ENCODE data around the gene ITGB2.
"Not testable (repeated sequence)": the region's sequence is repeated elsewhere in the genome, so short reads cannot be mapped to it uniquely, and the experiment has no call there.

Gene ITGB2

DNA sequence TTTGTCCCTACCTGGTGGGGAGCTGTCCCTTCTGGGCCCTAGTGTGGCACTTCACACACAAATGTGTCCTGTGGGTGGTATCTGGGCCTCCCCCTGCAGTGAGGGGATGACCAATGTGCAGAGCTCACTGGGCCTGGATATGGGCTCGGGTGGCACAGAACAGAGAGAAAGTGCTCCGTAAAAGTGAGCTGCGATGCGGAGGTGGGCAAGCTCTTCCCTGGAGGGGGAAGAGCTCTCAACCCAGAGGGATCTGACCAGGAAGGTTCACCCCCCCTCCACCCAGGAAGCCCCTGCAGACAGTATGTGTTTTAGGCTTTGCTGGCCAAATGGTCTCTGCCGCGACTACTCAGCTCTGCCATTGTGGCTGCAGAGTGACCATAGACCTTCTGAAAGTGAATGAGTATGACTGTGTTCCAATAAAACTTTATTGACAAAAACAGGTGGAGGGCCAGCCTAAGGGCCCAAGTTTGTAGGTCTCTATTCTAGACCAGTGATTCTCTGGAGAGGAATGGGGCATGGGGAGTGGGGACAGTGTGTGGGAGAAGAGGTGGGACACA lies 8.6 kb upstream of the ITGB2 start:
- H3K9me2 ChIP-seq (replicated peaks; ENCODE audit: control insufficient read depth, low read length): no peaks in the 10 kb centered on the region
- peaks cover 11% of the 10 kb centered on the region for H4K20me1 ChIP-seq (ENCODE audit: control insufficient read depth, insufficient read depth, low read depth, low read length)
- H3K4me3 ChIP-seq (ENCODE audit: low read length): no peak overlapping the region
- TF ChIP-seq EZH2phosphoT487 (IDR thresholded peaks at IDR 0.05; ENCODE audit: borderline replicate concordance, low read length): no peak
- TF ChIP-seq, protein P1, sequence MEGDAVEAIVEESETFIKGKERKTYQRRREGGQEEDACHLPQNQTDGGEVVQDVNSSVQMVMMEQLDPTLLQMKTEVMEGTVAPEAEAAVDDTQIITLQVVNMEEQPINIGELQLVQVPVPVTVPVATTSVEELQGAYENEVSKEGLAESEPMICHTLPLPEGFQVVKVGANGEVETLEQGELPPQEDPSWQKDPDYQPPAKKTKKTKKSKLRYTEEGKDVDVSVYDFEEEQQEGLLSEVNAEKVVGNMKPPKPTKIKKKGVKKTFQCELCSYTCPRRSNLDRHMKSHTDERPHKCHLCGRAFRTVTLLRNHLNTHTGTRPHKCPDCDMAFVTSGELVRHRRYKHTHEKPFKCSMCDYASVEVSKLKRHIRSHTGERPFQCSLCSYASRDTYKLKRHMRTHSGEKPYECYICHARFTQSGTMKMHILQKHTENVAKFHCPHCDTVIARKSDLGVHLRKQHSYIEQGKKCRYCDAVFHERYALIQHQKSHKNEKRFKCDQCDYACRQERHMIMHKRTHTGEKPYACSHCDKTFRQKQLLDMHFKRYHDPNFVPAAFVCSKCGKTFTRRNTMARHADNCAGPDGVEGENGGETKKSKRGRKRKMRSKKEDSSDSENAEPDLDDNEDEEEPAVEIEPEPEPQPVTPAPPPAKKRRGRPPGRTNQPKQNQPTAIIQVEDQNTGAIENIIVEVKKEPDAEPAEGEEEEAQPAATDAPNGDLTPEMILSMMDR (IDR thresholded peaks at IDR 0.05; ENCODE audit: low read depth, low read length, poor library complexity, severe bottlenecking): no peak
- H3K4me2 ChIP-seq (ENCODE audit: low read length): no peak overlapping the region
- H3K27ac ChIP-seq (ENCODE audit: low read depth, low read length): no peak overlapping the region
- H3K27me3 ChIP-seq (ENCODE audit: control insufficient read depth, low read length): peaks cover 91% of the 10 kb centered on the region
- H3K4me1 ChIP-seq (ENCODE audit: control insufficient read depth, low read length): peaks cover 83% of the 10 kb centered on the region
- H3K36me3 ChIP-seq (ENCODE audit: control insufficient read depth, low read length): no peaks in the 10 kb centered on the region
- H3F3A ChIP-seq (ENCODE audit: control insufficient read depth, insufficient read depth): peaks cover 16% of the 10 kb centered on the region
- H3K79me2 ChIP-seq (ENCODE audit: control insufficient read depth, low read length): no peaks in the 10 kb centered on the region
- H3K9me3 ChIP-seq (ENCODE audit: control insufficient read depth, insufficient read depth, low read length): no peaks in the 10 kb centered on the region

DNA sequence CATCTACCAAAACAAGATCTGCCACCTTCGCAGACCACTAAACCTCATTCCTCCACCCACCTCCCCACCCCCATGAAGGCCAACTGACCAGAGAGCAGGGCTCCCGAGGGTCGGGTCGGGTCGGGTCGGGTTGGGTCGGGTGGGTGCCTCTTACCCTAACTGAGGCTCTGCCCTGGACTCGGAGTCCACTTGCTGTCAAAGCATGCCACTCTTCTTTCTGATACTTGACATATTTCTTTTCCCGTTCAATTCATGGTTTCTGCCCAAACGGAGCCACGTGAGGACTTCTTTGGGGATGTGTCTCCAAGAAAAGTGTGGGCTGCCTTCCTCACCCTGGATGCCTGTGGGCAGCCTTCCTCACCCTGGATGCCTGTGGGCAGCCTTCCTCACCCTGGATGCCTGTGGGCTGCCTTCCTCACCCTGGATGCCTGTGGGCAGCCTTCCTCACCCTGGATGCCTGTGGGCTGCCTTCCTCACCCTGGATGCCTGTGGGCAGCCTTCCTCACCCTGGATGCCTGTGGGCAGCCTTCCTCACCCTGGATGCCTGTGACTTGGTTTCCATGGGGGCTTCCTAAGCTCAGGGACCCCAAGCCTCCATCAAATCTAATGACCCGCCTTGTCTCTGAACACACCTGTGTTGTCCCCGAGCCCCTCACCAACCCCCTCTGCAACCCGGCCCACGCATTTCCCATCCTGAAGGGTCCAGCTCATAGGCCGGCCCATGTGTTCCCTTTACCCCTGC lies 8.0 kb upstream of the ITGB2 start:
- Histone ChIP-seq H3K4me1 (ENCODE audit: control insufficient read depth, low read length) (peaks cover 89% of the 10 kb centered on the region), H3F3A (ENCODE audit: control insufficient read depth, insufficient read depth) (peaks cover 18% of the 10 kb centered on the region), H3K4me2 (ENCODE audit: low read length) (peak overlapping the region; percentile 57; the same call in 1 of the 2 replicates), H3K27me3 (ENCODE audit: control insufficient read depth, low read length) (peaks cover 91% of the 10 kb centered on the region)
- H3K27ac ChIP-seq (ENCODE audit: low read depth, low read length); H3K4me3 ChIP-seq (ENCODE audit: low read length); H3K9me3 ChIP-seq (ENCODE audit: control insufficient read depth, insufficient read depth, low read length); H3K36me3 ChIP-seq (ENCODE audit: control insufficient read depth, low read length); H4K20me1 ChIP-seq (ENCODE audit: control insufficient read depth, insufficient read depth, low read depth, low read length); H3K9me2 ChIP-seq (replicated peaks; ENCODE audit: control insufficient read depth, low read length); H3K79me2 ChIP-seq (ENCODE audit: control insufficient read depth, low read length): not testable (repeated sequence)

DNA sequence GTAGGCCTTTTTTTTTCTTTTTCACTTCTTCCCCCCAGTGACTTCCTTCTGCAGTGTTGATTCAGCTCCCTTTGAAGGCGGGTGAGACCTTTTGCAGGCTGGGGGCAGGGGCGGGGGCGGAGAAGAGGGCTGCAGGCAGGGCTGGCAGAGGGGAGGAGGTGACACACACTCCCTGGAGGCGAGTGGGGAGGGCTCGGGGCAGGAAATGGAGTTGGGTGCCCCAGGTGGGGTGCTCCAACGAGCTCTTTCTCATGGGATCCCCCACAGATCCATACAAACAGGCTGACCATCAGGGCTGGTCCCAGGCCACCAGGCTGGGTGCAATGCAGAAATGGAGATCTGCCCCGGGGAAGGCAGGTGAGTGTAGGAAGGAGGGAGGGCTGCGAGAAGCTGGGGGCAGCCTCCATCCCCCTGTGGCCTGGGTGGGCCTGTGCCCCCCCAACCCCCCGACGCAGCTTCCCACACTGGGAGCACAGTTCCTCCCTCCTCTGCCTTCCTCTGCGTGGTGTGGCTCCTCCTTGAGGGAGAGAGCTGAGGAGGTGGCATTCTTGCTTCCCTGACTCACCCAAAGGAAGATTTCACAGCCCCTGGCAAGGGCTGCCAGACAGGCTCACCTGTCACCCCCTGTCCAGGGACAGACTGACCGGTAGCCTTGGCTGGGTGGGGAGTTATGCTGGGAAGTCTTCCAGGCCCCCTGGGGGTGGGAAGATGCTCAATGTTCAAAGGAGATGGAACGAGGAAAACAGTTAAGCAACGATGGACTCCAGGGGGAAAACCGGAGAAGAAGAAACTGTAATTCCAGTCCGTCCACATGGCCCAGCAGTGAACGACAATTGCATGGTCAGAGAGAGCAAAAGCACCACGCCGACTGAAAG lies 7.1 kb upstream of the ITGB2 start:
- Histone ChIP-seq H3F3A (ENCODE audit: control insufficient read depth, insufficient read depth) (peaks cover 21% of the 10 kb centered on the region), H3K9me2 (replicated peaks; ENCODE audit: control insufficient read depth, low read length) (no peaks in the 10 kb centered on the region), H3K79me2 (ENCODE audit: control insufficient read depth, low read length) (no peaks in the 10 kb centered on the region), H3K4me1 (ENCODE audit: control insufficient read depth, low read length) (peaks cover 82% of the 10 kb centered on the region), H3K36me3 (ENCODE audit: control insufficient read depth, low read length) (no peaks in the 10 kb centered on the region), H3K4me3 (ENCODE audit: low read length) (peak overlapping the region; percentile 47), H3K27ac (ENCODE audit: low read depth, low read length) (no peak overlapping the region), H4K20me1 (ENCODE audit: control insufficient read depth, insufficient read depth, low read depth, low read length) (peaks cover 5% of the 10 kb centered on the region), H3K9me3 (ENCODE audit: control insufficient read depth, insufficient read depth, low read length) (no peaks in the 10 kb centered on the region), H3K4me2 (ENCODE audit: low read length) (peak overlapping the region; percentile 57), H3K27me3 (ENCODE audit: control insufficient read depth, low read length) (peaks cover 91% of the 10 kb centered on the region)
- no peak for TF ChIP-seq EZH2phosphoT487 (IDR thresholded peaks at IDR 0.05; ENCODE audit: borderline replicate concordance, low read length)
- TF ChIP-seq, protein P1 (IDR thresholded peaks at IDR 0.05; ENCODE audit: low read depth, low read length, poor library complexity, severe bottlenecking): no peak

Data from DOHH2 (cell line).